GM19240 (cell line): ENCODE measurements around the gene CABP1.

ENCODE experiments used
- DNase-seq: peaks from one replicate; pipeline ENCODE4 v3.0.0; 2011; ENCODE audit warnings: low spot score; ENCODE audit not compliant: insufficient read length

Gene CABP1

DNA sequence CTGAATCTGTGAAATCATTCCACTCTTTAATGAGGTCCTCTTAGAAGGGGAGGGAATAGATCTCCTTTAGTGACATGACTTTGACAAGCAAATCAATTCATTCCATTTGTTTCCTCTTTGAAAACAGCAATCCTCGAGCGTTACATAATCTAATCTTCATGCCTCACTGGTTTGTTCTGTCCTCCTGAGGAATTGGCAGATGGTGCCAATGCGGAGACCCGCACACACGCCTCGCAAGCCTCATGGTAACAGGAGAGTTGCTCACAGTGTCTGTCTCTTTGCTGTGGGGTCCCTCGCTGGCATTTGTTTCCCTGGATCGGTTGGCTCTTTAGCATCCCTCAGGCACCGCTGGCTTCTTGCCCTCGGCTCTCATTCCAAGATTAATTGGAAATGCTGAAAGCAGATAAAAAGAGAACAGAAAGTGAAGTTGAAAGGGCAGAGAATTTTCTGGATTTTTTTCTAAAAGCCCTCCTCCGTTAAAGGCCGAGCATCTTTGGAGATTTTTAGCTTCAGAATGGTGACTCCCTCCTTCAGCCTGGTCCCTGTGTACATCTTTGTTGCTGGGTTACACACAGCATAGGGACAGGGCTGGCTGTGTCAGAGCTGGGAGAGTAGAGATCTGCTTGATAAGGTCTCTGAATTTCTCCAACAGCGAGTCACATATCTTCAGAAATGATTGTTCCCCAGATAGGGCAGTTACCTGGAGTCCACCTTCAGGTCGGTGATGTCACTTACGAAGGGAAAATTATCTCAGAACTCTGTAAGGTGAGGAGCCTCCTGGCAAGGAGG is 10.1 kb upstream of the CABP1 start:
- DNase-seq: no peak

DNA sequence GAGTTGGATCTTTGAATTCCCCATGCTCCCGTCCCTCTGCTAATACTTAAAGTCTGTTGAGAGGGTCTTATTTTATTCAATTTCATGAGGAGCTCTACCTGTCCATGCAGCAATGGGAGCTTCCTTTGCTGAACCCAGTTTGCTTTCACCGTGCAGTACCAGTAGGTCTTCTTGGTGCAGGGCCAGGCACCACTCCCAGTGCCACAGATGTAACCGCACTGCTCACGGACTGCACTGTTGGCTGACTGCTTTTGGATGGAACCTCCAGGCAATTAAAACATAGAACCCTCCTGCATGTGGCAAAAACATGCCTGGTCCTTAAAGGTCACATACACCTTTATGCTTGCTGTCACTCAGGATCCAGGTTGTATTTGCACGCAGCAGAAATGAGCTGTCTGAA is 9.3 kb upstream of the CABP1 start:
- no peak for DNase-seq

DNA sequence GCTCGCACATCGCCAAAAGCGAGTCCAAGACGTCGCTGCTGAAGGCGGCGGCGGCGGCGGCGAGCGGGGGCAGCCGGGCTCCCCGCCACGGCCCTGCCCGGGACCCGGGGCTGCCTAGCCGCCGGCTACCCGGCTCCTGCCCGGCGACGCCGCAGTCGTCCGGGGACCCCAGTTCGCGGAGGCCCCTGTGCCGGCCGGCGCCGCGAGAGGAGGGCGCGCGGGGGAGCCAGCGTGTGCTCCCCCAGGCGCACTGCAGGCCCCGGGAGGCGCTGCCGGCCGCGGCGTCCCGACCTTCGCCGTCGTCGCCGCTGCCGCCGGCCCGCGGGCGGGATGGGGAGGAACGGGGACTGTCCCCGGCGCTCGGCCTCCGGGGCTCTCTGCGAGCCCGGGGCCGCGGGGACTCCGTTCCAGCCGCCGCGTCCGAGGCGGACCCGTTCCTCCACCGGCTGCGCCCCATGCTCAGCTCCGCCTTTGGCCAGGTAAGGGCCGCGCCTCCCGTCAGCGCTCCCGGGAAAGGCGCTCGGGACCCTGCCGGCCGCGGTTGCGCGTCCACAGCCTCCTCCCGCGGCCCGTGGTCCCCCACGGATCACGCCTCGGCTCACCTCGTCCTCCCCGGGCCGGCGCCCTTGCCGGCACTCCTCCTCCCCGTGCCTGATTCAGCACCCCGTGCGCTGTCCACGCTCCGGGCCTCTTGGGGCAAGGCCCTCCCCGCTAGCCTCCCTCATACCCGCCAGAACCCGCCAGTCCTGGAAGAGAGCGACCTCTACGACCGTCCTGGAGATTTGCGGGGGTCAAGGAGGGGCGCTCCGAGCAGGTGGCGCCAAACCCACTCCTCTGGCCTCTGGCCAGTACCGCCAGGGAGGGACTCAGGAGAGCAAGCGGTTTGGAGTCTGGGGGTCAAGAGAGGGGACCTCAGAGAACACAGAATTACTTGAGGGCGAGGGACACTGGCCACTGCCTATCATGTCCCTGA is 721 bp downstream of the CABP1 start:
- peak; percentile 31 for DNase-seq

DNA sequence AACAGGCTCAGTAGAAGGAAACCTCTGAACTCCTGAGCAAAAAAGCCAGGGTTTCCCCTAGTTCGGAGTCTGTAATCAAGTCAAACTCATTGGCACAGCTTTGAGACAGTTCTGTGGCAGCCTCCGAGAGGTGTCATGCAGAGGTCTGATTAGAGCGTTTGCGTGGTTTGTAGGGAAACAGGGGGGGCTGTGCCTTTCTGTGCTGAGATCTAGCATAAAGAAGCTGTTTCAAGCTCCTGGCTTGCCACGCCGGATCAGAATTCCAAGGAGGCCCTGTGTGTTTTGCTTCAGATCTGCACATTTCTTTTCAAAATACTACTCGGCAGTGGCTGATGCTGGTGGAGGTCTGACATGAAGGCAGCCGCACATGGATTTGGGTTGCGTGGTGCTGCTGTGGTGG is 1.7 kb downstream of the CABP1 start:
- DNase-seq: no peak

DNA sequence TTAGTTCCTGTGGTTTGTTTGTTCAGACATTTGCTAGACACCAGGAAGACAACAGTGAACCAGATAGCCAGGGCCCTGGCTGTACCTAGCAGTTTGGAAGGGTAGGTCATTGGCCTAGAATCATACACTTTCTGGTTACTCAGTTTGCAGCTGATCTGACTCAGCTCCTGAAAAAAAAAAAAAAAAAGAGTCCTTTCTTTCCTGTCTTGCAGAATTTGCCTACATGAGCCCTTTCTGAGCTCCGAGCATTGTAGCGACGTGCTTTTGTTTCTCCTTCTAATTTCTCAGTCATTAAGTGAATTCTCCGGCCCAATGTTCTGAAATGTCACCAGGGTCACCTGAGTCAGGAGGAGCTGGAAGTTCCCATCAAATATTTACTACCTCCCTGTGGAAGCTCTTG is 2.4 kb downstream of the CABP1 start:
- DNase-seq: no peak

DNA sequence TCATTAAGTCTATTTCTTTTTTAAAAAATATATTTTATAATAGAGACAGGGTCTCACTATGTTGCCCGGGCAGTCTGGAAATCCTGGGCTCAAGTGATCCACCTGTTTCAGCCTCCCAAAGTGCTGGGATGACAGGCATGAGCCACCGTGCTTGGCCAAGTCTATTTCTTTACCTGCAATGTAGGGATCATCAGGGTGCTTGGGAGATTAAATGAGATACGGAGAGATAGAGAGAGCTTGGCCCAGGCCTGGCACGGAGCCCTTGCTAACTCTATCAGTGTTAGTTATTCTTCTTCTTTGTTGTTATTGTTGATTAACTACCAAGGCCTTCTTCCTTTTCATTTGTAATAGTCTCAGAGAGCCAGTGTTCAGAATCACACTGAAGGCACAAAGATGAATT is 3.1 kb downstream of the CABP1 start:
- no peak for DNase-seq

DNA sequence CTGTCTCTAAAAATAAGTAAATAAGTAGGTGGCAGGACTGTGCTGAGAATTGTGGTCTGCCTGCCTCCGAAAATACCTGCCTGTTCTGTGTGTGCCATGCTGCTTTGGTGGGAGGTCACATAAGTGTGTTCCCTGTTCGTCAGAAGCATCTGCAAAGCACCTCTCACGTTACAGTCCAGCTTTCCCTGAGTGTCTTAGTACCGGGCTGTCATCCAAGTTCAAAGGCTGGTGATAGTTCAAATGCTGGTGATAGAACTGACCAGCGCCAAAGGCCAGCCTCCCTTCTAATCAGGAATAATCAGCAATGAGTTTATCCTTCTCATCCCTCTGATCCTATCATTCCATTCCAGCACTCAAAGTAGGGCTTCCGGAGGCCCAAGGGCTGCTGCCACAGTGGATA is 5.6 kb downstream of the CABP1 start:
- DNase-seq: no peak

DNA sequence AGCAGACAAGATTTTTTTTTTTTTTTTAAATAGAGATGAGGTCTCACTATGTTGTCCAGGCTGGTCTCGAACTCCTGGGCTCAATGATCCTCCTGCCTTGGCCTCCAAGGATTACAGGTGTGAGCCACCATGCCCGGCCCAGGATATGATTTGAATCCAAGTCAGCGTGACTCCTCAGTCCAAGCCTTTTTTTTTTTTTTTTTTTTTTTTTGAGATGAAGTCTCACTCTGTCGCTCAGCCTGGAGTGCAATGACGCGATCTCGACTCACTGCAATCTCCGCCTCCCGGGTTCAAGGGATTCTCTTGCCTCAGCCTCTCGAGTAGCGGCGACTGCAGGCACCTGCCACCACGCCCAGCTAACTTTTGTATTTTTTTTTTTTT is 6.9 kb downstream of the CABP1 start:
- DNase-seq: no peak

DNA sequence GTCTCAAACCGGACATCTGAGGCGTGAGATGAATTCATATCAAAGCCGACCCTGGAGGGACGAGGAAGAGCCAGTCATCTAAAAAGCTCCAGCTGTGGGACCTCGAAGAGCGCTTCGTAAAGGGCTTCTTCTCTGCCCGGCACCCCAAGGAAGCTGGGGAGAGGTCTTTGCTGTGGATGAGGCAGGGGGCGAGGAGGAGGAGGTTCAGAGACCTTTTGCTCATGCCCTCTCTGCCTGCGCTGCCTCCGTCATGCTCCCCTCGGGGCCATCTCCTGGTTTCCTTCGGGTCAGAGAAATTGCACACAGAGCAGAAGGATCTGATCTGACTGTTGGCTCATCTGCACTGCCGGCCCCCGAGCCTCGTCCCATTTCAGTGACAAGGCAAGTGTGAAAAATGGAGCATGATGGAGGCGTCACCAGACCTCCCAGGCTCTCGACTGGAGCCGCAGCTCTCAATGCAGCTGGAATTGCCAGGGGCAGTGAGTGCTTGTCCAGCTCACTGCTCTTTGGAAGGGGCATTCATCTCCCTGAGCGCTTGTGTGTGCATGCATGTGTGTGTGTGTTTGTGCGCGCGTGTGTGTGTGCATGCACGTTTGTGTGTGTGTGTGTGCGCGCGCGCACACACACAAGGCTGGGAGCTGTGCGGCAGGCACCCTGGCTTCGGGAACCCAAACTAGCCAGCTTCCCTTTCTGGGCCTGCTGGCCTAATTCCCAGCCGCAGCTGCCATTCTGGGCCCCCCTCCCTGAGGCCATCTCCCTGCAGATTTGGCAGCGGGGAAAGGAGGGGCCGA is 9.2 kb downstream of the CABP1 start:
- DNase-seq: no peak

DNA sequence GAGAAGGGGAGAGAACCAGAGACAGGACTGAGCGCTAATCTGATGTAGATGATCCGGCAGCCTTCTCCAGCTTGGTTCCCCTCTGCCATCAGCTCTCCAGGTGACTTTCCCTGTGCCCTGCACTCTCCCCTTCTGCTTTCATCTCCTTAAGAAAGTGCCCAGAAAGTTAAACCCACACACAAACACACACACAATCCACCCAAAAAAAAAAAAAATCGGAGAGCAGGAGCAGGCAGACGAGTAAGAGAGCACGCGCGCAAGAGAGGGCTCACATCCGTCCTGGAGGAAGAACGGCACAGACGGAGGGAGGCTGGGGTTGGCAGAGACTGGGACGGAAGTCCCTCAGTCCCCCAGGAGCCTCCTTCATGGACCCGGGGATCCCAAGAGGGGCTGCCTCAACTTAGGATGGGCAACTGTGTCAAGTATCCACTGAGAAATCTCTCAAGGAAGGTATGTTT is 9.8 kb downstream of the CABP1 start:
- DNase-seq: no peak

DNA sequence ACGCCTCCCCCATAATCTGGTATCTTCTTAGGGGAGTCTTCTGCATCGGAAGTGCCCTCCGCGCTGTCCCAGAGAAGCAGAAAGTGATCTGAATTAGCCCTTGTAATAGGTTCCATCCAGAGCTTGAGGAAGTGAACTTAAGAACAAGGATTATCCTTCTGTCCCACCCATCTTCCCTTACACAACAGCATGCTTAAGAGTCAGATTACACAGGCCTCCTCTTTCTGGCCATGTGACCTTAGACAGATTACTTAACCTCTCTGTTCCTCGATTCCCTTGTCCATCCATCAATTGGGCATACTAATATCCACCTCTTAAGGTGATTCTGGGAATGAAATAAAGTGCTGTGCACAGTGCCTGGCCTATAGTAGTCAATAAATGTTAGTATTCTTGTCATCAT is 11.4 kb downstream of the CABP1 start:
- DNase-seq: no peak

DNA sequence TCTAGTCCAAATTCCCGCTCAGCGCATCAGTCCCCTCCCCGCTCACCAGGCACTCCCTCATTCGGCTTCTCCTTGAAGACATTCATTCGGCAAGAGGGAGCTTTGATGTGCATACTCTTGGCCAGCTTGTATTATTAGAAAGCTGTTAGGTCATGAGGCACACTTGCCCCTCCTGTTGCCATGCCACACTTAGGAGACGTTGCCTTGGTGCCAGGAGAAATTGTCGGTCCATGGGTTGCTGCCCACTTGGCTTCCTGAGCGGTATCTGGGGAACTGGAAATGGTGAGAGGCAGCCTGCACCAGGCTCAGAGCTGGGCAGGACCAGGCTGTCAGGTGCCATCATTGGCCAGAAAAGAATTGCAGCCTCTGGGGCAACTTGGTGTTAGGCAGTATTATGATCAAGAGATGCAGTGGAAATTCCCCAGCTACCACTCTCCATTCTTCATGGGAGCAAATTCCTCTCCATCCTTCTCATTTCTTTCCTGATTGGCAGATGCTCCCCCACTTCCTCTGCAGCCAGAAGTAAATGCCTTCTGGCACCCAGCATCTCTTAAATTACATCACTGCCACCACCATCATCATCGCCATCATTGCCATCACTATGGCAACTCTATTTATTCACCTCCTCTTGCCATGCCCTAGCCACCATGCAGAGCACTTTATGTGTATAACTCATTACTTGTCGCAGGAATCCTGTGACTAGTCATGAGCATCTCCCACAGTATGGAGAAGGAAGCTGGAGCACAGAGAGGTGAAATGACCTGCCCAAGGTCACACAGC is 12.4 kb downstream of the CABP1 start:
- no peak for DNase-seq

DNA sequence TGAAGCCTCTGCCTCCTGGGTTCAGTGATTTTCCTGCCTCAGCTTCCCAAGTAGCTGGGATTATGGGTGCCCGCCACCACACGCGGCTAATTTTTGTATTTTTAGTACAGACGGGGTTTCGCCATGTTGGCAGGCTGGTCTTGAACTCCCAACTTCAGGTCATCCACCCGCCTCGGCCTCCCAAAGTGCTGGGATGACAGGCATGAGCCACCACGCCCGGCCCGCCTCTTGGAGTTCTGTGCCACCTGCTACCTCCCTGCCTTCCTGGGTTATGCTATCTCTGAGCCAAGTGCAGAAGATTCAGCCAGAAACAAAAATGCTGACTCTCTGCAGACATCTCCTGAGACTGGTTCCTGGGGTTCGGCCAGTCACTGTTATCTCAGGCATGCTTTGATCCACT is 13.2 kb downstream of the CABP1 start:
- no peak for DNase-seq

DNA sequence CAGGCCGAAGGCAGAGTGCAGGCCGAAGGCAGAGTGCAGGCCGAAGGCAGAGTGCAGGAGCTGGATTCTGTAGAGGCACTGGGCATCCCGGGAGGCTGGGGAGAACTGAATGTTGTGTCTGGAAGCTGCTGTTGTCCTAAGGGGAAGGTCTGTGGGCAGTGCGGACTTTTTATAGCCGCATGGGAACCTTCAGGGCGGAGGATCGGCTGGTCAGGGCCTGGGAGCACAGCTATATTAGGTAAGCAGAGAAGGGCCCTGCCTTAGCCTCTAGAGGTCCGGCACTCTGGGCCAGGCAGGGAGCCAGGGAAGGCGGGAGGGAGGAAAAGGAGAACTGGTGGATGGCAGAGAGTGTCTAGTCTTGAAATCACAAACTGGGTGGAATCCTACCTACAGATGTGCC is 14.2 kb downstream of the CABP1 start:
- no peak for DNase-seq

DNA sequence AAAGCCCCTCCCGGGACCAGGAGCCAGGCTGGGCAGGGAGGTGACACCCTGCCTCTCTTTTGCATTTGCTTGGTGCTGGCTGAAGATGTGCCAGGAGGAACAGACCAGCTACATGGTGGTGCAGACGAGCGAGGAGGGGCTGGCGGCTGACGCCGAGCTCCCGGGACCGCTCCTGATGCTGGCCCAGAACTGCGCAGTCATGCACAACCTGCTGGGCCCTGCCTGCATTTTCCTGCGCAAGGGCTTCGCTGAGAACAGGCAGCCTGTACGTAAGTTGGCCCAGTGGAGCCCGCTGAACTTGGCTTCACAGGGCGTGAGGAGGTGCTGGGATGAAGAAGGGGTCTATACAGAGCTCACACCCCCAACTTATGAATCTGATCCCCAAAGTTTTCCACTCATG is 15.6 kb downstream of the CABP1 start:
- no peak for DNase-seq

DNA sequence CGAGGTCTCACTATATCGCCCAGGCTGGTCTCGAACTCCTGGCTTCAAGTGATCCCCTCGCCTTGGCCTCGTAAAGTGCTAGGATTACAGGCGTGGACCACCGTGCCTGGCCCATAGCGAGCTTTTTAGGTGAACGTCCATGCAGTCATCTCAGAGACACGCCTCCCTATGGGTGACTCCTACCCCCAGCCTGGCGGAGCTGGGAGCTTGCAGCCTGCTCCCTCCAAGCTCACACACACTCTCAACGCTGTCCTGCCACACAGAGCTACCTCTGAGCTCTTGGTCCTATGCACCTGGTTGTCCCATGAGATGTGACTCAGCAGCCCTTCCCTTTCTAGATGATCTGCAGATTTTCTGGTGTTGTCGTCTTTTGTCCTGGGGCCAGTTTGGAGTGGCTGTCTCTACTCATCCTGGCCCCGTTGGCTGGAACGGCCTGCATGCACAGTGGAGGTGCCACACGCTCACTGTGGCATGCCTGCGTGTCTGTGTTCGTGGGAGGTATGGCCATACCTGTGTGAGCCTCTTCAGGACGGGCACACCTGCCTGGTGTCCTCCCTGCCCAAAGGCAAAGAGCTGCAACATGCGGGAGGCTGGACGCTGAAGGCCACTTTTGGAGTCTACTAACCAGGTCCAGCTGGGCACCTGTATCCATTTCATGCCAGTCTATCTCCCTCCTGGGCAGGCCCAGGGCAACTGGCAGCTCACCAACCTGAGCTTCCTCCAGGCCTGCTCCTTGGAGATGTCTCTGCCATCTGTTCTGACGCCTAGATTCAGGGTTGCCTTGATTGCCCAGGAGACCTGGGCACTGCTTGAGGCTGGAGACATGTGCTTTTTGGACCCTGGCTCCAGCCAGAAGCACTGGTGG is 18.1 kb downstream of the CABP1 start:
- DNase-seq: no peak

DNA sequence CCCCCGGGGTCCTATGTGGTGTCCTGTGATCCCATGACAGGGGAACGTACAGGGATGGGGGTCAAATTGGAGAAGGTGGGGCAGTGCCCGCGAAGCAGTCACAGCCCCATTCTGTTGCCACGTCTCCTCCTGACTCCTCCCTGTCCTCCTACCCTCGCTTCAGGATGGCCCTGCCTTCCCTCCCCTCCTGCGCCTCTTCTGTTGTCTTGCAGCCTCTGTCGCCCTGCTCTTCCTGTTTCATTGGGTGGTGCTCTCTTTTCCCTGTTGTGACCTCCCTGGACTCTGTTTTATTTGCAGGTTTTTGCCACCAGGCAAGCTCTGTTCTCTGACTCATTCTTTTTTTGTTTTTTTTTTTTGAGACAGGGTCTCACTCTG is 18.7 kb downstream of the CABP1 start:
- DNase-seq: no peak

DNA sequence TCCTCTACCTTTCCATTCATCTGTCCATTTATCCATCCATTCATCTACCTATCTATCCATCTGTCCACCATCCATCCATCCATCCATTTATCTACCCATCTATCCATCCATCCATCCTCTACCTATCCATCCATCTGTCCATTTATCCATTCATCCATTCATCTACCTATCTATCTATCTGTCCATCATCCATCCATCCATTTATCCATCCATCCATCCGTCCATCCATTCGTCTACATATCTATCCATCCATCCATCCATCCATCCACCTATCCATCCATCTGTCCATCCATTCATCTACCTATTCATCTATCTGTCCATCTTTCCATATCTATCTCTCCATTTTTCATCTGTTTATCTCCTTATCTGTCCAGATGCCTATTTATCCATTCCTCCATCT is 21.0 kb downstream of the CABP1 start:
- no peak for DNase-seq

DNA sequence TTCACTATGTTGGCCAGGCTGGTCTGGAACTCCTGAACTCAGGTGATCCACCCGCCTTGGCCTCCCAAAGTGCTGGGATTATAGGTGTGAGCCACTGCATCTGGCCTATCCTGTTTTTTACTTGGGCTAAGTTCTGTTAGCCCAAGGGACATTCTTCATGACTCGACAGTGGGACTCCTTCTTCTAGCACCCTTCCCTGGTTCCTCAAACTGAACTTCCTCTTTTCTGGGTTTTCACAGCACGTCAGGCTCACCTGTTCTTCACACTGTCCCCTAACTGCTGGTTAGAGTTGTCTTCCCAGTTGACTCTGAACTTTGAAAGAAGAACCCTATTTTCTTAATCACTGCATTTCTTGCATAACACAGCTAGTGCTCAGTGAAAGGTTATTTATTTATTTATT is 22.5 kb downstream of the CABP1 start:
- DNase-seq: peak; percentile 70

DNA sequence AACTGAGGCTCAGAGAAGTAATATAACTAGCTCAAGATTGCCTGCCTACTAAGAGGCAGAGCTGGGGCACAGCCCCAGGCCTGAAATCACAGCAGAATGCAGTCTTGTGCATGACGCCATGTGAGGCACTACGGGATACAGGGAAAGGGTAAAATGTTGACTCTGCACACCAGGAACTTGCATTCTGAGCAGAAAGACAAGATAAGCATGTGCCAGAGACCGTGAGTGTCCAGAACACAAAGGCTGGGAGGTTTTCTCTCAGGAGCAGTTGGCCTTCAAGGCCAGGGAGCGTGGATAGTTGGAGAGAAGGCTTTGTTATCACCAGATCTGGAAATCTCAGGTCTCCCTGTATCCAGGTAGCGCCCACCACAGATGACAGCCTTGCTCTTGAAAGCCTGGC is 23.3 kb downstream of the CABP1 start:
- no peak for DNase-seq
